Stimulated activated CD8-positive, alpha-beta memory T cell treated with anti-CD3 and anti-CD28 coated beads, Interleukin-2, amount 100 ng/mL, for 48 hours (primary cell): ENCODE data around the gene C4BPA.

ENCODE experiments used
- DNase-seq, 2 donors: peaks; one replicate each; pipeline ENCODE4 v3.0.0-alpha.2; 2020; ENCODE audit warnings: low read depth in 2 of 2

Gene C4BPA

DNA sequence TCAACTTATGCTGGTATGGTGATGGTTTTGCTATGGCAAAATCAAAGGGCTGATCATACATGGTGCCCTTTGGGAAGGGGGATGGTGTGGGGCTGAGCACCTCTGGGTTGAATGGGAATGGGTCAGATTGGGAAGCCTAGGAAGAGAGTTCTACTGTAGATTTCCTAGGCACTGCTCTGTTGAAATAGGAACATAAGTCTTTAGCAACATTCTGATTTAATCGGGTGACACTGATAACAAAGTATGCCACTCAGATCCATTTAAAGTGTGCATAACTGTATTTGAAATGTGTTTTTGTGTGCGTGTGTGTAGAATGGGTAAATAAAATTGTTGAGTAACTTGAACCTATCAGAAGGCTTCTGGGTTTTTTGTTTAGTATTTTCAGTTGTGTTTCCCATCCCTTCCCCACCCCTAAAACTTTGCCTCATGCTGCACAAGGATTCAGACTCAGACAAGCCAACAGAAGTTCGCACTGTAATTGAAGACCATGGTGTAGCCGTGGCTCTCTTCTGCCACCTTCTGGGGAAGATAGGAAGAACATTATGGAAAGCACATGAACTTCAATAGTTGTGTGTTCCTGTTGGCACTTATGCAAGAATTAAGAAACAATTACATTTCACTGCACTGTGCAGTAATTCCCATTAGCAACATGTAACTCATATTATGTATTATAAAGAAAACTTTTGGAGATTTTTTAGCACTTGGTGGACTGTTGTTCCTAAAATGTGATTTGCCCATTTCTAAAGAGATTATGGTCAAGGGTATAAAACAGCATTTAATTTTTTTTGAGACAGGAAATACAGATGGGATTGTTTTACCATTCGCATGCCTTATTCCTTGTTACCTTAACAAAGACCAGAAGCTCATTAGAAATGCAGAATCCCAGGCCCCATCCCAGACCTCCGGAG, 26.3 kb upstream of the C4BPA start:
- DNase-seq: peak in 1 of 2 donors; percentile 33

DNA sequence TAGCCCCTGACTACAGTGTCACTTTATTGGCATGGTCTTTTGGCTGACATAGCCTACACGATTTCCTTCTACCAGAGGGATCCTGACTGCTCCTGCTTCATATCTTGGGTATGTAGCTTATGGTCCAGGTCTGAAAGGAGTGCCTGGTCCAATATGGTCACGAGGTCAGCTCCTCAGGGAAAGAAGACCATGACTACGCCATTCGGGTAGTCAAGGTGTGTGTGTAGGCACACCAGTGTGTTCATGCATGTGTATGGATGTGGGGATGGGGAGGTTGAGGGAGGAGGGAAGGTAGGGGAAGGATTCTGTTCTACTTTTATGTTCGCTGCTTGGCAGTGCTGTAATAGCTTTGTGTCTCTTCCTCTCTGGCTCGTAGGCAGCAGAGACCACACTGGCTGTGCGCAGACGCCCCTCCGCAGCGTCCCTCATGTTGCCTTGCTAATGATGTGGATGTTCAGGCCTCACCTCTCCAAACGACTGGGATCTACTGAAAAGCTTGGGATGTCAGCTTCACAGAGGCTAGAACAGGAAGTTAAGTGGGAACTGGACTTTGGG, 25.4 kb upstream of the C4BPA start:
- DNase-seq: no peak

DNA sequence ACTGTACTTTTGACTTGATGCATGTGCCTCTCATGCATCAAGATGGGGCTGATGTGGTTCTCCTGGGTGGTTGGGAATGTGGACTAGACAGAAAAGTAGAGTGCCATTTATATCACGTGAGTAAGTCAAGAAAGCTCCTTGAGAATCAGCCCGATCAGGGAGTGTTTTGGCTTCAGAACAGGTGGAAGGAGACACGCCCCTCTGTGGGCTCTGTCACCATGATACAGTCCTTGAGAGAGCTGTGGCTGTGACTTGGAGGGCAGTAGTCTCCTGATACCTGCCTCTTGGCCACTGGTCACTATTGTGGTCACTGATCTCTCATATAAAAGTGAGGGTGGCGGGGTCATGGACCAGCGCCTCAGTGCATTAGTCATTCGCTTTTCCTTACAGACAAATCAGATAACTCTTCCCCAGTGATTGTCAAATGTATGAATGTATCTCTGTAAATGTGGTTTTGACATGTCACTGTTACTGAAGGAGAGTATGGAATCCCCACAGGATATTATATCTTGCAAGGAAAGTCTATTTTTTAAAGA, 24.3 kb upstream of the C4BPA start:
- no peak for DNase-seq

DNA sequence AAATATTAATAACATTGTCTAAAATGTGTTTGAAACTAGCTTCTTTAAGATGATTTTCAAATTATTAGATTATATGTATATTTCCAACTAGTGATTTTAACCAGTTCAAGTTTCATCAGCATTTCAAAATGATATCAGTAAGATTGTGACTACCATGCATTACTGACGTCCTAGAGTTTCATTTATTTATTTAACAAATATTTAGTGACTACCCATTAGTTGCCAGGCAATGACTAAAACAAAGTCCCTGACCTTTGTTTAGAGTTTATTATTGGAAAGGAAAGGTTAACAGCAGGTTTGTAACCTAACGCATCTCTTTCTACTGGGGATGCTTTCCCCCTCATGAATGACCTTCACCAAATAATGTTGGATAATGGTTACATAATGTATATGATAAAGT, 22.9 kb upstream of the C4BPA start:
- DNase-seq: no peak

DNA sequence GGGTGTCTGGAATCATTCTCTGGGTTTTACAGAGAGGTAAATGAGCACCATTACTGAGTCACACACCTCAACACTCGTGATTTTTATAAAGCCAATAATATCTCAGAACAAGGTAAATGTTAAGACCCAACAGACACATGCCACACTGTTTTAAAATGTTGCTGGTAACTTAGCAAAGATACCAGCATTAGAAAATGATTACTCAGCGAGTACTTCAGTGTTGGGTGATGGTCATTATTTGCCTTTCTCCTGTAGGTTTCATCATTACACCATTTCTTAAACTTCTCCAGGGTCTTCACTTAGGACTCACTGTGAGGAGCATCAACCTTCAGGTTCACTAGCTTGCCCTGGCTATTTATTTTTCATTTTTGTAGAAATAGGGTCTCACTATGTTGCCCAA, 22.2 kb upstream of the C4BPA start:
- DNase-seq: no peak

DNA sequence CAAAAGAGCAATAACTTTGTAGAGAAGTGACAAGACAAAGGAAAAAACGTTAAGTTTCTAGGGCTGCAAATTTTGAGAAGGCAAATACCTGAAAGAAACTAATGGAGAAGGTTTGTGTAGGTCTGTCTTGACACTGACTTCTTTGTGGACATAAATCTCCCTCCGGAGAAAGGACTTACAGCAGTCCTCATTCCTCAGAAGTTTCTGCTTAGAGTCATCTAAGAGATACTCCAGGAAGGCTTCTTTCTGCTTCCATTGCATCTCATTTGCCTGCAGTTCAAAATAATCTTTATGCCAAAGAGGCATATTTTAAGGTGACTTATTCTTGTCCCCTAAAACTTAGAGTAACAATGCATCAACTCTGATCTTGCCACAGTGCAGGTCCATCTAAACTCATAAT, 19.8 kb upstream of the C4BPA start:
- DNase-seq: no peak

DNA sequence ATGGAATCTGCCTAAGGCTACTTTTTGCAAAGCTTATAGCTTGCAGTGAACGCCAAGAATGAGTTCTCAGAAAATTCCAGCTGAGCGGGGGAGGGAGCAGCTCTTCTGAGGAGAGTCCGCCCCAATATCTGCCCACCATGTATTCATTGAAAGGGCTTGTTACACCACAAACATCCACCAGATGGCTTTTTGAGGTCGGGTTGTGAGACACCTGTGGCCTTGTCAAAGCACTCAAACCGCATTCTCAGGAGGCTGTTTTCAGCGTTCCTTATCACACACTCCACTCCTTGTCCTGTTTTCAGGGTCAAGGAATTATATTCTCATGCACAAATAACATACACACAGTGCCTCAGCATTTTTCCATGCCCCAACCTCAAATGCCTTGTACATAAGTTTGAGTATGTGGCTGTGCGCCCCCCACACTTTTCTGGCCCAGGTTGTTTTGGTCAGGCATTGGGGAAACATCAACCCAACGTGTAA, 19.3 kb upstream of the C4BPA start:
- DNase-seq: peak in 1 of 2 donors; percentile 21

DNA sequence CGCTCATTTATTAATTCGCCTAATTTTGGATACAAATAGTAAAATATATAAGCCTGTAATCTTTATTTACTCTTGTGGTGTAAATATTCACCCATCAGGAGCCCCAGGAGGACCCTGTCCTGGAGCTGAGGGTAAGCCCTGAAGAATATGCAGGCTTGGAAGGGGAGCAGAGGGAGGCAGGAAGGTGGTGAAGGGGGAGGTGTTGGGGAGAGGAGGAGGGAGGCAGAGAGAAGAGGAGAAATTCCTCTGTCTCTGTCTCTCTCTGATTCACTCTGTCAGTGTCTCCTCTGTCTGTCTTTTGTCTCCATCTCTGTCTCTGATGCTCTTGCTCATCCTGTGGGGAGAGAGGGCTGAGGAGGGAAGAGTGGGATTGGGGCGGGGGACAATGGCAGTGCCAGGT, 18.1 kb upstream of the C4BPA start:
- DNase-seq: no peak

DNA sequence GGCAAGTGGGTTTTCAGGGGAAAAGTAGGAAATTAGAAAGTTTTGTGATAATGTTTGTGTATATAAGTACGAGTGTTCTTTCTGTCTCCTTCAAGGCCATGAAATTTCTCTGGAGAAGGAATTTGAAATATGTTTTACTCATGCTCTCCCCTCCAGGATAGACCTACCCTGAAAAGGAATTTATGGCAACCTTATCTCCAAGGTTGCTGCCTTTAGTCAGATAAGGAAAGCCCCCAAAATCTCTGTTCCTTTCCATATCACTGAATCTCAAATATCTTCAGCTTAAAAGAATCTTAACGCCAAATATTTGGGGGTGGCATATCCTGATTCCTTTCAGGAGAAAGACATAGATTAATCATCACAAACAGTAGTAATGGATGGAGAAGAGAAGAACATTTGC, 15.9 kb upstream of the C4BPA start:
- DNase-seq: no peak

DNA sequence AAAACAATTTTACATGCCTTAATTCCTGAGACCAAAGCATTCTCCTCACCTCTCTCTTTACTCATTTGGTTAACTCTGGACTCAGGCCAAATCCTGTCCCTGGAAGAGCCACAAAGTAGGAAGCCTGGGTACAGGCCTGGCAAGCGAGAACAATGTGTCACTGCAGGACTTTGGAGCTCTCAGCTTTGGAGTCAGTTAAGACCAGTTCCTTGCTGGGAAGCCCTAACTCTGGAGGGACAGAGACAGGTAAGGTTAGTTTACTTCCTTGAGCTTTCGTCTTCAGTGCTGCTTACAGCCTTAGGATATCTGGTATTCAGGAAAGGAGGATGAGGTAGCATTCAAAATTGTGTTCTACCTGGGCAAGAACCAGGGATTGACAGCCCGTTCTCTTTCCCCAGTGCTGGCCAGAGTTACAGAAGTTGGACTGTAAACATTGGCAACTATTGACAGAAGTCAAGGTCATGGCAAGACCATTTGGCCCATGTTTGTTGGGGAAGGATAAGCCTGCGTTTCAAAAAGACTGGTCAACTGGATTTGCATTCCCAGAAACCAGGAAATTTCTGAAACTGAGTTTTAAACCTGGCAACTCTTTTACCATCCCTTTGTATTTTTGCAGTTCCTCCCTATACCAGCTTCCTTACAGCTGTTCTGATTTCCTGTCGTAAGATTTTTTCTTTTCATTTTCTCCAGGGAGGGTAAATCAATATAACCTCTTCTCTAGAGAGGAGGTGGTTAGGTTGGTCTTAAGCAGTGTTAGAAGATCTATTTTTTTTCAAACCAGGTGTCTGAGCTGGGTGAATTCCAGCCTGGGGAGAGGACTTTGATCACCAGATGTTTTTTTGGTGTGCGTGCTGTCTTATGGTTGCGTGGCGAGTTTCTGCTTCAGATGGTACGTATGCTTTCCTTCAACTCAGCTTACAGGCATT, 15.1 kb upstream of the C4BPA start, which contains the start of gene C4BPB:
Gene C4BPB (plus strand): TSS at position 160 of the 926 bp plus-strand sequence. CDS start 672 bp downstream, at position 832.
- DNase-seq: no peak

DNA sequence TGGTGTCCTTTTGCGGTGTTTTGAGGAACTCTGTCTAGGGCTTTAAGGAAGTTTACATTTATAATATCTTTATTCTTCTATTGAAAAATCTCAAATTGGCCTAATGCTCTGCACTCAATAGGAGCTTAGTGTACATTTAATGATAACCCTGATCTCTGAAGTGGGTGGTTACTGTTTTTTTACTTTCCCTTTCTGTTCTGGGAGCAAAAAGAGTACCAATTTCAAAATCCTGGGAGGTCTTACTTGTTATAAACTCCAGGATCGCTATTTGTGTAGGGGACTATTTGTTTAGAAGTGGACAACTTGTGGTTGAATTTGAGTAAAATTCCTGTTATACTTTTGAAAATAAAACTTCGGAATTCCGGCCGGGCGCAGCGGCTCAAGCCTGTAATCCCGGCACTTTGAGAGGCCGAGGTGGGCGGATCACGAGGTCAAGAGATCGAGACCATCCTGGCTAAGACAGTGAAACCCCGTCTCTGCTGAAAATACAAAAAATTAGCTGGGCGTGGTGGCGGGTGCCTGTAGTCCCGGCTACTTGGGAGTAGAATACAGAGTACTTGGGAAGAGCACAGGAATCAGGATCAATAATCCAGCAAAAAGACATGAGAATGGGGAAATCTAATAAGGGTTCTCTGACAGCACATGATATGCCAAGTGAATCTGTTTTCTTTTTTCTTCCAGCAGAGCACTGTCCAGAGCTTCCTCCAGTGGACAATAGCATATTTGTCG, 14.2 kb upstream of the C4BPA start:
- no peak for DNase-seq

DNA sequence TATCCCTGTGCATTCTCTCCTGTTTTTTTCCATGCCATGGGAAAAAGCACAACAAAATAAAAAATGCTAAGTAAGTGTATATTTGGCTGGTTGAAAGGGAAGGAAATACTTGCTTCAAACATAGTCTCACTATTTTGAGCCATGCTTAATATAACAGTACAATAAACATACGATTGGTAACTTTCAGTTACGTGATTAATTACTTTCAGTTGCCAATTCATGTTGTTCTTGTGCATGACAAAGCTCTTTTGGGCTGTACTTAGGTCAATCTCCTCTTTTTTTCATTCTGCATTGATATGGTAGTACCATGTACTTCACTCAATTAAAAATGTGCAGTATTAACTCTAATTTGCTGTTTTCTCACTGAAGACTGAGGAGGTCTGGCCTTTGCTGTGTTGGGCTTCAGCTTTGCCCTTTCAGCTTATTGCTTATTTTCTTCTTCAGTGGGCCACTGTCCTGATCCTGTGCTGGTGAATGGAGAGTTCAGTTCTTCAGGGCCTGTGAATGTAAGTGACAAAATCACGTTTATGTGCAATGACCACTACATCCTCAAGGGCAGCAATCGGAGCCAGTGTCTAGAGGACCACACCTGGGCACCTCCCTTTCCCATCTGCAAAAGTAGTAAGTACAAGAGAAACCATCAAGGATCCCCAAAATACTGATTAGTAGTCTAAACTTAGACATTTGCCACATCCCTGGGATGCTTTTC, 12.7 kb upstream of the C4BPA start:
- no peak for DNase-seq

DNA sequence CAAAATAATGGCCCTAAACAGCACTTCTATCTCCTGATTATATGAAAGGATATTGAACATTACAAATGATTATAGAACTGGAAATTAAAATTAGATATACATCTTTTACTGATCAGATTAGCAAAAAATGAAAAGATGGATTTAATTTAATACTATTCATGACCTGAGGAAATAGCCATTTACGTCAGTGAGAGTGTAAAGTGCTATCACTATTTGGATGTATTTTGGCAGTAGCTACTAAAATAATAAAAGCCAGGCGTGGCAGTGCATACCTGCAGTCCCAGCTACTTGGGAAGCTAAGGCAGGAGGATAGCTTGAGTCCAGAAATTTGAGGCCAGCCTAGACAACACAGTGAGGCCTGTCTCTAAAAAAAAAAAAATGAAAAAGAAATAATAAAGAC, 10.1 kb upstream of the C4BPA start:
- DNase-seq: no peak

DNA sequence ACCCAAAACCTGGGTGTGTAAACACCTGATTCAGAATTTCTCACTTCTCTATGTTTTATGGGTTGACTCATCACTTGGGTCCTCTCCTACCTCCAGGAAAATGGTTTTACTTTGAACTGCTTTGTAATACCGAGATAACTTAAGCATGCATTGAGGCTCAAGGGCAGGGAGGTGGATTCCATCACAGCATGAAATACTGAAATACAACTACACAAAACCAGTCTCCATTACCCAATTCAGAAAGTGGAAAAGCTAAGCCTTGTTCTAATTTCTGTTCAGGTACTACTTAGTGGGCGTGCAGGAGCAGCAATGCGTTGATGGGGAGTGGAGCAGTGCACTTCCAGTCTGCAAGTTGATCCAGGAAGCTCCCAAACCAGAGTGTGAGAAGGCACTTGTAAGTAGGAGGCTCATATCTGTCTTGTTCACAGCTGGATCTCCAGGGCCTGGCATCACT, 6.1 kb upstream of the C4BPA start:
- peak in 1 of 2 donors; percentile 6 for DNase-seq

DNA sequence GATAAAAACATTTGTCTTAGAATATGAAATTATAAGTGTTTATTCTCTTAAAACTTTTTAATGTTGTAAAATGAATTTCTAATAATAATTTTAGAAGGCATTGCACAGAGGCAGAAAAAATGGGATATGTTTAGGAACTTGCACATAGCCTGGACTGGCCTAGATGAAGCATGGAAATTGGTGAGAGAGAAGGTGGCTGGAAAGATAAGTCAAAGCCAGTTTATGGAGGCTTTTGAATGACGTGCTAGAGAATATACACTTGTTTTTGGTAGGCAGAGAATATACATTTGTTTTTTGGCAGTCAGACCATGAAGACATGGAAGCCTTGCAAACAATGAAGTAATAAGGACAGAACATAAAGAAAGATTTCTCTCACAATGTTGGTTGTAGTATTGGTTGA, 2.3 kb upstream of the C4BPA start:
- no peak for DNase-seq

DNA sequence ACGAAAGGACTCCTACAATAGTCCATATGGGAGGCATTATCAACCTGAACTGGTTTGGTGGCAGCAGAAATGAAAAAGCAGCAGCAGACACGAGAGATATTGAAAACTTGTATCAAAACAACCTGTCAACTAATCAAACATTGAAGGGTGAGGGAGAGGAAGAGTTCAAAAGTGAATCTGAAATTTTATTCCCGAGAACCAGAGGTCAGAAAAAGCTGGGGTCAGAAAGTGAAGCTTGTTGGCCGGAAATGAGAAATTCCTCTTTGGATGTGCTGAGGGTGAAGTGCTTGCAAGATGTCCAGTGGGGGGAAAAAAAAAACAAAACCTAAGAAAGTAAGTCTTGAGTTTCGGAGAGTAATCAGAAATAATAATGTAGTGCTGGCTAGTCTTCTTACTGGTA, 1.9 kb upstream of the C4BPA start:
- DNase-seq: no peak

DNA sequence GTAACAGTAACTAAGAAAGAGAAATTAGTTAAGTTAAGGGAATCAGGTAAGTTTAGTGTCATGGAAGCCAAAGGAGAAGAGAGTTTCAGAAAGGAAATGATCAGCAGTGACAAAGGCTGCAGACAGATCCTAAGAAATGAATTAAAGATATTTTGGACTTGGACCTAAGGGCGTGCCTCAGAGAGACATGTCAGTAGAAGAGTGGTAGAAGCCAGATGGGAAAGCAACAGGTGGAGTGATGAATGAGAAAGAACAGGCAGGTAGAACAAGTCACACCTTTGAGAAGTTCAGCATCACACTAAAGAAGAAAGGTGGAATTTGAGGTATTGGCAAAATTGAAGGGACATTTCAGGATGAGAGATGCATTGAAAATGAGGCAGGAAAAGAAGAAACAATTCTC, 1.4 kb upstream of the C4BPA start:
- no peak for DNase-seq

DNA sequence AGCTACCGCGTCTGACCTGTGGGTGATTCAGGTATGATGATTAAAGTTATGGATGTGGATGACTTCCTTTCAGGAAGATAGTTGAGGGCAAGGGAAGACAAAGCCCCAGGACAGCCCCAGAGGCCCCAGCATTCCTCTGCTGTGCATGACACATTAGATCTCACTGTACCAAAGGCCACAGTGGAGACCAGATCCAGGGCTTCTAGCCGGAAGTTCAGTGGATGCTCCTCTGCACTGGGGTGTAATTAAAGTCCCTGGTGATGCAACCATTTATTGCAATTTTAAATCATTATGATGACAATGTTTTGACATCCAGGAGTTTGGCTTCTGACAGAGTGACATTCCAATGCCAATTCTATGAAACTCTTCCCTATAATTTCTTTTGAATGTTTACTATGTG, 5.0 kb downstream of the C4BPA start:
- DNase-seq: no peak

DNA sequence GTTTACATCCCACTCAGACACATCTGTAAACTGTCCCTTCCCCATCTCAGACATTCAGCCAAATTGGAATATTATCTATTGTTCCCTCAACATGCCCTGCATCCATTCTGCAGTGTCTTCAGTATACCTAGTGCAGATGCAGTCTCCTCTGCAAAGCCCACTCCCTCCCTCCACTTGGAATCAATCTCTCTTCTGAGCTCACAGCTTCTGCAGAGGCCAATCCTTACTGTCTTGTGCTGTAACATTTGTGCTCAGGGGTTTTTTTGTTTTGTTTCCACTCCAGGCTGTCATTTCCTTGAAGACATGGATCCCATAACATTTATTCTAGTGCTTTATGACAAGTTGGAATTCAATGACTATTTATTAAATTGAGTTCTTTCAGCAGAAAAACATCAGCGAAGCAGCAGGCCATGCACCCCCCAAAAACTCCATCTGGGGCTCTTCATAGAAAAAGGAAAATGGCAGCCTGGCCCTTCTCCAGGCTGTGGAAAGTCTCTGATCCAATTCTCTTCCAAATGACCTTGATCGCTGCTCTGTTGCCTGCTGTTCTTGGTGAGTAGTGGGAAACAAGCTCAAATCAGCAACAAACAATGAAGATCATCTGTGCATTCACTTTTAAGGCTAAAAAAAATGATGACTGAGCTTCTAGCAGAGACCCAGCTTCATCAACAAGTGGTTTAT, 8.7 kb downstream of the C4BPA start:
- DNase-seq: no peak

DNA sequence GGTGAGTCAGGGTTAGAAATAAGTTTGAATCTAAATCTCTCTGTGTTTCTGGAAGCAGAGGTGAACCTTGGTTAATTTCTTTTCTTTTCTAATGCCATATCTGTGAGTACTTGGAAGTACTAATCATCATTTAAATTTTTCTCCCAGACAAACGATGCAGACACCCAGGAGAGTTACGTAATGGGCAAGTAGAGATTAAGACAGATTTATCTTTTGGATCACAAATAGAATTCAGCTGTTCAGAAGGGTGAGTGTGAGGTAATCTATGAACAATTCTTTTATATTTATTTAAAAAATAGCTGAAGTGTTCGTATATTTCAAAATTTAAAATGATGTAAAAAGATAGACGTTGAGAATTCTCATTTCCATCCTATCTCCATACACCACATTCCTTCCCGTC, 11.2 kb downstream of the C4BPA start:
- no peak for DNase-seq
